Subcutaneous preadipocyte (primary cell): ENCODE measurements around the gene PAX4. TPM values are rescaled to one million over a fixed set of nuclear protein-coding genes. Genes with fewer than 3 reads are reported as not detected.

Source experiments
- total RNA-seq: library from RNA; depleted of rRNA; stranded (reverse); fragments of >200 nt; gene quantifications from 2 replicates; pipeline ENCODE4 v1.2.3, GENCODE V29; 2012

The PAX4 gene, protein sequence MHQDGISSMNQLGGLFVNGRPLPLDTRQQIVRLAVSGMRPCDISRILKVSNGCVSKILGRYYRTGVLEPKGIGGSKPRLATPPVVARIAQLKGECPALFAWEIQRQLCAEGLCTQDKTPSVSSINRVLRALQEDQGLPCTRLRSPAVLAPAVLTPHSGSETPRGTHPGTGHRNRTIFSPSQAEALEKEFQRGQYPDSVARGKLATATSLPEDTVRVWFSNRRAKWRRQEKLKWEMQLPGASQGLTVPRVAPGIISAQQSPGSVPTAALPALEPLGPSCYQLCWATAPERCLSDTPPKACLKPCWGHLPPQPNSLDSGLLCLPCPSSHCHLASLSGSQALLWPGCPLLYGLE
- not detected in 2 replicates for total RNA-seq

DNA sequence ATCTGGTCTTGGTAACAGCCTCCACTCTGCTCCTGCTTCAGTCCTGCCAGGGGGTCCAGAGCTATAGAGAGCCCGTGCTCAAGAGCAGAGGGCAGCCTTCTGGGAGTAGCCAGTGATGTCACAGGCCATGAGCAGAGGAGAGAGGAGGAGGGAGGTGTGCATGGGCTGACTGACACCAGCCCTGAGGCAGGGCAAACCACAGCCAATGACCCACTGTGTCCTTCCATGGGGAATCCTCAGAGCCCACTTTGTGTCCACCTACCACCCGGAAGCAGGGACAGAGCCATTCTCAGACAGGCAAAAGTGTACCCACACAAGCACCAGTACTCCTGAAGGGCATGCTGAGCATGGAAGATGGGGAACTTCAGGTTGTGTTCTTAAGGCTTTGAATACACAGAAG, at the start of gene PAX4:
PAX4 (minus strand) TSS at position 101 of the 400 bp plus-strand sequence. CDS start 2,214 bp downstream, outside the sequence.

DNA sequence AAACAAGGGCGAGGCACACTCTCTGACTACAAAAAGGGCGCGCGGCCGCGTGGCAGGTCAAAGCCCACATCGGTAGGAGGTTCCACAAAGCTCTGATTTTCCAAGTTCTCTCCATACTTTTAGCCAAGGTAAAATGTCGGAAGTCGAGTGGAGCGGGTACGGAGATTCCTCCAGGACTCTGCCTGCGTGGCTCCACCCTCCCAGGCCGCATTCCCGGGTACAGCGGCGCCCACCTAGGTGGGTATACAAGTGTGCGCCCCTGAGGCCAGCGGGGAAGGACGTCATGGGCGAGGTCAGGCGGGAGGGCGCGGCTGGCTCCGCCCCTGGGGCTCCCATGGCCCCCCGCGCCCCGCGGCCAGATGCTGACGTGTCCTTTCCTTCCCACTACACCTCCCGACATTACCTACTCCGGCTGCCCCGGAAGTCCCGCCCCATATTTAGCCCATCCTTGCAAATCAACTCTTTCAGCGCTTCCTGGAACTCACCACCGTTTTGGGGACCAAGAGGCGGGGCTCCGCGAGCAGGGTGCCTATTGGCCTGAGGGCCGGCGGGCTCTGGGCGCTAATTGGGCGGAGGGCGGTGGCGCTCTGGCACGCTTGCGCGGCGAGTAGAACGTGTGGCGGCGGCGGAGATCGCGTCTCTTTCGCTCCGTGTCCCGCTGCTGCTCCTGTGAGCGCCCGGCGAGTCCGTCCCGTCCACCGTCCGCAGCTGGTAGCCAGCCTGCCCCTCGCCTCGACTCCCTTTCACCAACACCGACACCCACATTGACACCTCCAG, 33.8 kb upstream of the PAX4 start, which contains the start of gene SND1:
SND1 (plus strand) TSS at position 639 of the 777 bp plus-strand sequence. CDS start 180 bp downstream, outside the sequence.

DNA sequence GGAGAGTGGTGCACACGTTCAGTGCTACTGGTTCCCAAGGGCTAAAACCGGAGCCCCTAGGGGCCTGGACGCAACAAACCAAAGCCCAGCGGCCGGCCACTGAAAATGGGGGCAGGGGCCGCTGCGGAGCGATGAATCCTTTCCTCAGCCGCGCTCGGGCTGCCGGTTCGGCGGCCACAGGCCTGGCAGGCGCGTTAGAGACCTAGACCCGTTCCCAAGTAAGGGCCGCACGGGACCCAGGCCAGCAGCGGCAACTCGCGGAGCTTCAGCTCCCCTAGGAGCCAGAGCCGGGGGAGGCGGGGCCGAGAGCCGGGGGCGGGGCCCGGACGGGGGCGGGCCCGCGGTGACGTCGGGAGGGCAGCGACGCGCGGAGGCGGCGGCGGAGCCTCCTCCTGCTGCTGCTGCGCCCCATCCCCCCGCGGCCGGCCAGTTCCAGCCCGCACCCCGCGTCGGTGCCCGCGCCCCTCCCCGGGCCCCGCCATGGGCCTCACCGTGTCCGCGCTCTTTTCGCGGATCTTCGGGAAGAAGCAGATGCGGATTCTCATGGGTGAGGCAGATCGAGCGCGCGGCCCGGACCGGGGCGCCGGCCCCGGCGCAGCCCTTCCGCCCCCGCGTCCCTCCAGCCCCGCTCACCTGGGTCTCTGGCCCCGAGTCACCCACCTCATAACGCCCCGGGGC, 29.8 kb downstream of the PAX4 start, which contains the start of gene ARF5:
ARF5 (plus strand) TSS at position 393 of the 678 bp plus-strand sequence; CDS start at position 481, 88 bp downstream.

DNA sequence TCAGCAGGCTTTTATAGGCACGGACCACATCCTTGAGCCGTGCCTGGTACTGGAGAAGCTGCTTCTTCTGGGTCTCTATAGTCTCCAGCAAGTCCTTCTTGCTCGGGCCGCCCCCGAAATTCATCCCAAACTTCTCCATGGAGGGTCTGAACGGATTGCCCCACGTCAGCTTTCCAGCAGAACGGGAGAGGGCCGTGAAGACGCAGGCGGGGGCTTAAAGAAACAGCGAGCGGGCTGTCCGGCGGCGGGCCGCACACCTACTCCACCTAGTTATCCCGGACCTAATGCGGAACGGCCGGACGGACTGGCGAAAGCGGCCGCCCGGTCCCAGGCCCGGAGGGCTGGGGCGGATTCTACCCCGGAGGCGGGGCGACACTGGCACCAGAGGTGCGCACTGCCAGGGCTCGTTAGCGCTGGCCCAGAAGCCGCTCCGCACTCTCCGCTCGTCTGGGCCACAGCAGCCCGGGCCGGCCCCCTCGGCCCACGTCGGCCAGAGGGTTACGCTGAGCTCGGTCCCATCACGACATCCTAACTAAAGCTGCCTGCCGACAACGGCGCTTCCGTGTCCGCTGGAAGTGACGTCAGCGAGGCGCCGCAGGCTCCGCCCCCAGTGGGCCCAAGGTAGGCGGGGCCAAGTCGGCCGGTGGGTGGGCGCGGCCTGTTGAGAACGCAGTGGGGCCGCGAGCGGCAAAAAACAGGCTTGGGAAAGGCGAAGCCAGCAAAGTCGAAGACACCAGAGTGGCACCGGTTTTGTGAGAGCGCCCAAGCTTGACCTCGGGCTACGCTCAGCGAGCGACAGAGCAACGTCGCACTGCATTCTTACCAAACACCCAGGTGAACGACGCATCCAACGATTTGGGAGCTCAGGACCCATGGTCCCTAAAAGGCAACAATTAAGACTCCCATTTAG, 32.6 kb downstream of the PAX4 start, which contains the start of gene GCC1:
GCC1 (minus strand) TSS at position 553 of the 910 bp plus-strand sequence; CDS start at position 139, 414 bp downstream.

Other genes starting within 250 kb of the PAX4 start
- 20.9 and 33.6 TPM in 2 replicates for gene ZNF800, start 225.4 kb downstream of the PAX4 start, total RNA-seq
- 10.7 and 13.9 TPM in 2 replicates for gene GCC1, start 32.5 kb downstream of the PAX4 start, total RNA-seq
- 91.7 and 118 TPM in 2 replicates for gene ARF5, start 29.7 kb downstream of the PAX4 start, total RNA-seq
- gene FSCN3, start 24.4 kb downstream of the PAX4 start, total RNA-seq, result 0.73 and 1.2 TPM in 2 replicates
- 204 and 267 TPM in 2 replicates for gene SND1, start 34.1 kb upstream of the PAX4 start, total RNA-seq